OCI-LY1 (cell line): ENCODE measurements around the gene PGAP1.

Experiments
- H2AFZ ChIP-seq: fragments of 200-600 bp; sonication (generic), shearing (Covaris generic); 2 replicates; pipeline ENCODE4 v1.6.0; 2014; ENCODE audit warnings: antibody characterized with exemption, mild to moderate bottlenecking, low read length
- H3F3A ChIP-seq: fragments of 200-600 bp; sonication (generic), shearing (Covaris generic); 2 replicates; pipeline ENCODE4 v1.6.0; 2014; ENCODE audit warnings: mild to moderate bottlenecking, antibody characterized with exemption, low read length, moderate library complexity; ENCODE audit not compliant: insufficient read depth
- H3K27ac ChIP-seq: fragments of 200-600 bp; sonication (generic); 2 replicates; pipeline ENCODE4 v1.5.1; 2014; ENCODE audit warnings: low read length, mixed run types, mild to moderate bottlenecking, low read depth; ENCODE audit not compliant: poor library complexity, severe bottlenecking
- H3K27me3 ChIP-seq: fragments of 200-600 bp; sonication (generic); 2 replicates; pipeline ENCODE4 v1.6.0; 2014; ENCODE audit warnings: antibody characterized with exemption, mild to moderate bottlenecking, low read length, moderate library complexity; ENCODE audit not compliant: insufficient read depth
- H3K36me3 ChIP-seq: fragments of 200-600 bp; sonication (generic); 2 replicates; pipeline ENCODE4 v1.6.1; 2014; ENCODE audit warnings: mild to moderate bottlenecking, antibody characterized with exemption, low read length, moderate library complexity, mixed read lengths; ENCODE audit not compliant: insufficient read depth
- H3K4me1 ChIP-seq: fragments of 200-600 bp; sonication (generic); 2 replicates; pipeline ENCODE4 v1.5.1; 2014; ENCODE audit warnings: mild to moderate bottlenecking, low read length, moderate library complexity; ENCODE audit not compliant: insufficient read depth, severe bottlenecking
- H3K4me2 ChIP-seq: fragments of 200-600 bp; sonication (generic), shearing (Covaris generic); 2 replicates; pipeline ENCODE4 v1.6.1; 2014; ENCODE audit warnings: low read length
- H3K4me3 ChIP-seq: fragments of 200-600 bp; sonication (generic); 2 replicates; pipeline ENCODE4 v1.5.1; 2014; ENCODE audit warnings: low read length, low read depth, mild to moderate bottlenecking, mixed read lengths; ENCODE audit not compliant: poor library complexity, severe bottlenecking
- H3K79me2 ChIP-seq: fragments of 200-600 bp; shearing (Covaris generic); 2 replicates; pipeline ENCODE4 v1.6.1; 2016; ENCODE audit warnings: mixed run types, low read length, mixed read lengths; ENCODE audit not compliant: insufficient read depth
- H3K9ac ChIP-seq: fragments of 200-600 bp; sonication (generic), shearing (Covaris generic); 2 replicates; pipeline ENCODE4 v1.6.1; 2014; ENCODE audit warnings: mild to moderate bottlenecking, low read length, mixed read lengths
- H3K9me2 ChIP-seq: fragments of 200-600 bp; sonication (generic), shearing (Covaris generic); 2 replicates; pipeline ENCODE4 v1.6.1; 2014; ENCODE audit warnings: low read depth, mild to moderate bottlenecking, low read length, mixed read lengths
- H3K9me3 ChIP-seq: fragments of 200-600 bp; shearing (Covaris generic); 2 replicates; pipeline ENCODE4 v1.6.1; 2014; ENCODE audit warnings: low read length, mixed read lengths
- H4K20me1 ChIP-seq: fragments of 200-600 bp; sonication (generic), shearing (Covaris generic); 2 replicates; pipeline ENCODE4 v1.6.0; 2016; ENCODE audit warnings: mild to moderate bottlenecking, low read length; ENCODE audit not compliant: insufficient read depth
- CTCF ChIP-seq: fragments of 200-600 bp; sonication (generic), shearing (Covaris generic); IDR thresholded peaks from 2 replicates; pipeline ENCODE4 v1.5.1; 2017; ENCODE audit warnings: mild to moderate bottlenecking, antibody characterized with exemption, low read length, moderate library complexity, mixed read lengths
- EZH2 ChIP-seq: fragments of 200-600 bp; sonication (generic), shearing (Covaris generic); IDR thresholded peaks from 2 replicates; pipeline ENCODE4 v1.8.0; 2017; ENCODE audit warnings: borderline replicate concordance, mixed run types, mild to moderate bottlenecking, antibody characterized with exemption, low read length, moderate library complexity, mixed read lengths

The PGAP1 gene

DNA sequence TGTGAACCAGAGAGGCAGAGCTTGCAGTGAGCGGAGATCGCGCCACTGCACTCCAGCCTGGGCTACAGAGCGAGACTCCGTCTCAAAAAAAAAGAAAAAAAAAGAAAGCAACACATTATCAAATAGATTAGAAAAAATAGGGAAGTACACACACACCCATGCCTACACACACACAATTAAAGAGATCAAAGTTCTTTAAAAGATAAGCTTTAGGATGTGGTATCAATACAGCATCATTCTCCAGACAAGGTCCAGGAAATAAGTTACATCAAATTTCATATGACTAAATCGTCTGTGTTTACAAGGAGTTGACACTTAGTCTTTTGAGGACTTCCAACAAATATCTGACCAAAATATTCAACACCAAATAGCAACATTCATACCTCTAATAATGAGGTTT, 25.7 kb downstream of the PGAP1 start:
- TF ChIP-seq CTCF, result no peak
- TF ChIP-seq EZH2, result no peak
- Histone ChIP-seq H3K9me3 (no peaks in the 10 kb centered on the region), H3K4me1 (no peaks in the 10 kb centered on the region), H3K27ac (no peak overlapping the region), H3K4me3 (no peak overlapping the region), H3K36me3 (peaks cover 4% of the 10 kb centered on the region; the same call in 1 of the 2 replicates), H4K20me1 (no peaks in the 10 kb centered on the region), H3F3A (no peaks in the 10 kb centered on the region), H3K9me2 (no peaks in the 10 kb centered on the region), H3K27me3 (no peaks in the 10 kb centered on the region), H2AFZ (no peak overlapping the region), H3K79me2 (no peaks in the 10 kb centered on the region), H3K4me2 (no peak overlapping the region), H3K9ac (no peak overlapping the region)

GRCh38 chr2:196899976-196900375, 26.5 kb downstream of the PGAP1 start:
- H3K9ac ChIP-seq, result no peak overlapping the region
- TF ChIP-seq EZH2 (no peak), CTCF (no peak)
- H3K27ac ChIP-seq, result no peak overlapping the region
- H3K4me2 ChIP-seq, result no peak overlapping the region
- no peaks in the 10 kb centered on the region for H3K9me2 ChIP-seq
- no peak overlapping the region for H3K4me3 ChIP-seq
- H3K9me3 ChIP-seq, result no peaks in the 10 kb centered on the region
- H4K20me1 ChIP-seq, result no peaks in the 10 kb centered on the region
- H3K27me3 ChIP-seq, result no peaks in the 10 kb centered on the region
- H3K36me3 ChIP-seq, result peaks cover 4% of the 10 kb centered on the region; the same call in 1 of the 2 replicates
- H3K79me2 ChIP-seq, result no peaks in the 10 kb centered on the region
- no peaks in the 10 kb centered on the region for H3K4me1 ChIP-seq
- no peak overlapping the region for H2AFZ ChIP-seq
- H3F3A ChIP-seq, result no peaks in the 10 kb centered on the region

- no peaks in the 10 kb centered on the region for H4K20me1 ChIP-seq
- no peaks in the 10 kb centered on the region for H3K9me3 ChIP-seq
- H3K4me3 ChIP-seq, result no peak overlapping the region
- no peaks in the 10 kb centered on the region for H3K4me1 ChIP-seq
- H3K27ac ChIP-seq, result no peak overlapping the region
- H3K27me3 ChIP-seq, result no peaks in the 10 kb centered on the region
- no peaks in the 10 kb centered on the region for H3K79me2 ChIP-seq
- no peaks in the 10 kb centered on the region for H3K36me3 ChIP-seq
- H2AFZ ChIP-seq, result no peak overlapping the region
- H3K9me2 ChIP-seq, result no peaks in the 10 kb centered on the region
- no peak overlapping the region for H3K9ac ChIP-seq
- no peak overlapping the region for H3K4me2 ChIP-seq
- H3F3A ChIP-seq, result no peaks in the 10 kb centered on the region
- TF ChIP-seq CTCF, result no peak
- no peak for TF ChIP-seq EZH2
Observed at GRCh38 chr2:196891136-196891535, 35.4 kb downstream of the PGAP1 start.
